ENCODE results near the gene MPIG6B.
A peak's percentile ranks its signal among the peaks of the same experiment; 100 is the strongest.

Gene MPIG6B

DNA sequence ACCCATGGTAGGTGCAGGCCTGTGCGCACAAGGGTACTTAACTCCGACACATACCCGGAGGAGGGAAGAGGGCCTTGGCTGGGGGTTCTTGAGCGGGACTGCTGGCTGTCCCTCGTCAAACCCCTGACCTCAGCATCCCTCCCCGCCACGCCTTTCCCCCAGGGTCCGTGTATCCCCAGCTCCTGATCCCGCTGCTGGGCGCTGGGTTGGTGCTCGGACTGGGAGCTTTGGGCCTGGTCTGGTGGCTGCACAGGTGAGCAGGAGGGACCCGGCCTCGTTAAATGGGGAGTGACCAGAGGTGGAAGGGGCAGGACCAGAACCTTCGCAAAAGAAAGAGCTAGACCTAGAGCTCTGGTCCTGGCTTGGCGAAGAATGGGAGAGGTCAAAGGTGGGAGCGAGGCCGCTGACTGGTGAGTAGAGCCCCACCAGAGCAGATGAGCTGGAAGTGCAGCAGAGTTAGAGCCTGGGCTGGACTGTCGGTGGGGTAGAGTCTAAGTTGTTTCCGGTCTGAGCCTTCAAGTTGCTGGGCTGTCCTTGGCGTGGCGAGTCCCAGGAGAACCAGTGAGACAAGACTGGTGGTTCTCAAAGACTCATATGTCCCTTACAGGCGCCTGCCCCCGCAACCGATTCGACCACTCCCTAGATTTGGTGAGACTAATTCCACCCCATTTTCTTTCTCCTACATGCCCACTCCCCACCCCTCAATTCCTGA, 963 bp downstream of the MPIG6B start:
- DNase-seq, result no peak

DNA sequence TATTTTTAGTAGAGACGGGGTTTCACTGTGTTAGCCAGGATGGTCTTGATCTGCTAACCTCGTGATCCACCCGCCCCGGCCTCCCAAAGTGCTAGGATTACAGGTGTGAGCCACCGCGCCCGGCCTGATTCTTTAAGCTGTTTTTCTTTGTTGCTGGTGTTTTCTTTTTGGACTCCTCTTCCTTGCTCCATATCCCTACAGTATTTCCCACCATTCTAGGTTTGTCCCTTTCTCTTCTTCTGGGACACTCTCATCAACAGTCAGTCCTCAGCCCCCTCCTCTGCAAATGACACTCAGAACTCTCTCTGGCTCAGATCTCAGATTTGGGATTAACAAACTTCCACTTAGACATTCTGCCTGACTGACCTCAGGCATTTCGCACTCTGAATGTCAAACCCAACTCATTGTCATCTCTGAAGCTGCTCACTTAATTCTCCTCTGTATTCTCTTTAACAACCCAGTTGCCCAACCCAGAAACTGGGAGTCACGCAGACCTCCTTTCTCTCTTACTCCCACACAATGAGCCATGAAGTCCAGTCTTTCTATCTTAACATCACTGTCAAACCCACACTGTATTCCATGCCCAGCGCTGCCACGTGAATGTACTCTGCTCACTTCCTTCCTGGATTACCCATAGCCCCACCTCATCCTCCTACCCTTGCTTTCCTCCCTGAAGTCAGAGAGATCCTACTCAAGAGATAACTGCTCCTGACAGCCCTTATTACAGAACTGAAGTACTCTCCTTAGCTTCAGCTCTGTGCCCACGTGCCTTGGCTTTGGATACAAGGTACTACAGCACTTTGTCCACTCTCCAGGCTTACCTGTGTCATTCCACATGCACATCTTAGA, 2.6 kb downstream of the MPIG6B start:
- DNase-seq, result no peak

DNA sequence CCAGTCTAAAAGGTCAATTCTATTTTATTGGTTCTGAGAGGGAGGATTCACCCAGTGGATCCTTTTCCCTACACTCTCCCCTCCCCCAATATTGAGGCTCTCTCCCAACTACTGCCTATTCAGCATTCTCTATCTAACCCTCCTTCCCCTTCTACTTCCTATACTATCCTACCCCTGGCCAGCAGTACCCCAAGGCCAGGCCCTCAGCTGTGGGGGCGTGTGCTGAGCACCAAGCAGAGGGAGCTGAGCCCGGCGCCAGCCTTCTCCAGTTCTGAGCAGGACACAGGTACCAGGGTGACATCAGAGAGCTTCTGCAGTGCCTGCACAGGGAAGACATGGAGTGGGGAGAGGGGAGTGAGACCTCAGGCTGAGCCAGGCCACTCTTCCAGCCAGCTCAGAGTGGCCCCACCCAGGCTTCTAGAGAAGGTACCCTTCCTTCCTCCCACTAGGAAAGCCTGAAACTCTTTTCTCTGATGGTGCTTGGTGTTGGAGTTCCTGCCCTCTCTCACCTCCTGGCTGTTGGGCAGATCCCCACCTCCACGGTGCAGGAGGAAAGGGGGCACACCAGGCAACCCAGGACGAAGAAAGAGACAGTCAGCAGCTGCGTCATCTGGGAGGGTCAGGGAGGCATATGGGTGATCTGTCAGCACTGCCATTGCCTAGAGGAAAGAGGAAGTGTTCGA, 4.0 kb downstream of the MPIG6B start:
- DNase-seq, result no peak

DNA sequence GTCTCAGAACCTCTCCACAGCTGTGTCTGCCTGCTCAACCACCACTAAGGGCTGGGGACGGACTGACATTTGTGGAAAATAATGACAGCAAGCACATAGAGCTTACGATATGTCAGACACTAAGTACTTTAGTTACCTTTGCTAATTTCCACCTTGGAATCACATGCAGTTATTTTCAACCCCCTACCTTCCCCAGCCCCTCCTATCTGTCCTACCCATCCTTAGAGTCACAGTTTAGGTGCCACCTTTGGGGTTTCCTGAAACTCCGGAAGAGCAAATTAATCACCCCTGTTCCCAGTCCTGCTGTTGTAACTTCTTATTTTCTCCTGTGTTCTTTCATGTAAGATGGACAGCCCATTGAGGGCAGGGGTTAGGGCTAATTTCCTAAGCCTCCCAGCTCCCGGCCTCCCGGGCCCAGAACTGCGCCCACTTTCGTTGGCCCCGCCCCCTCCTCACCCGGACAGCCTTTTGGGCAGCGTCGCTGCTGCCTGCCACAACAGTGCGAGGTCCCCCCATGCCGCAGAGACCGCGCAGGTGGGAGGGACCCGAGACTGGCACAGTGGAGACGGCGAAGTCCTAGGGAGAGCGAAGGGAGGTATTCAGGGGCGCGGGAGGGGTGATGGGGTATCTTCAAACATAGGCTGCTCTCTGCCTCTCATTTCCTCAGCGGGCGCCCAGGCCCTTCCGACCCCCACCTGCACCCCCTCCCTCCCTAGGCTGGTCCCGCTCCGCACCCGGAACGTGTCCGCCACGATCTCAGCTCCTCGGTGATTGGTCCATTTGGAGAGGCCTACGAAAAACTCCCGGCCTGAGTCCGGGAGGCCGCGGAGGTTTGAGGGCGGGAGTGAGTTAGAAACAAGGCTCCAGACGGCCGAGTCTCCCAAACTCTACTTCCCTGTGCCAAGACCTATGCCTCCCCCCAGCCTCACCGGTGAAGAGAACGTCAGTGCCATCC, 4.8 kb downstream of the MPIG6B start:
- DNase-seq, result no peak

DNA sequence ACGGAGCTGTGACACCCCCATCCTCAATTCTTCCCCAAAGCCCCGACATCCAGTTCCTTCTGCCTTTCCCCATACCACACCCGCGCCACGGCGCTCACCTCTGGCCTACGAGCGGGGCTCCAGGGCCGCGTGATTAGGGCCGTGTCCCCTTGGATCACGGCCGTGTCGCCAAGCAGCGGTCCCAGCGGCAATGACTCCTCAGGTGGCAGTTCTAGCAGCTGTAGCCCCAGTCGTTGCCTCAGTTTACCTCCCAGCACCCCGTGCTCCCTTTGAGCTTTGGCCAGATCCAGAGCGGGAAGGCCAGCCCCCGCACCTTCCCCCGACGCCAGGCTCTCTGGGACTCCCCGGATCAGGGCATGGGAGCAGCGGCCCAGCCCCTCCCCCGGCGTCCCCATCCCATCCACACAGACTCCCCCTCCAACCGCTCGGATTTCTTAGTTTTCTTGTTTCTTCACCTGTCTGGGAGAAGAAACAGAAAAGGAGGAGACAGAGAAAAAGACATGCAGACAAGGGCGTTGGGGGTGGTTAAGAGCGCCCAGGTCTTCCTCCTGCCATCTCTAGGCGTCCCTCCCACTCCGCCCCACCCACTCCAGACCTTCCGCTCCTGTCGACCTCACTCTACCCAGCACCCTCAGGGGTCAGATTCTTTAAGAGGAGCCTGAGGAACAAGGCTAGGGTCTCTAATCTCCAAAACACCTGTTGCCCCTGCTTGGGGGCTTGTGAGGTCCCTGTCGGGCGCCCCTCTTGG, 5.8 kb downstream of the MPIG6B start, which contains the start of gene DDAH2:
TSS of gene DDAH2 (minus strand) at position 533 of the 748 bp plus-strand sequence. CDS start at position 395, 138 bp downstream.
- DNase-seq, result no peak

DNA sequence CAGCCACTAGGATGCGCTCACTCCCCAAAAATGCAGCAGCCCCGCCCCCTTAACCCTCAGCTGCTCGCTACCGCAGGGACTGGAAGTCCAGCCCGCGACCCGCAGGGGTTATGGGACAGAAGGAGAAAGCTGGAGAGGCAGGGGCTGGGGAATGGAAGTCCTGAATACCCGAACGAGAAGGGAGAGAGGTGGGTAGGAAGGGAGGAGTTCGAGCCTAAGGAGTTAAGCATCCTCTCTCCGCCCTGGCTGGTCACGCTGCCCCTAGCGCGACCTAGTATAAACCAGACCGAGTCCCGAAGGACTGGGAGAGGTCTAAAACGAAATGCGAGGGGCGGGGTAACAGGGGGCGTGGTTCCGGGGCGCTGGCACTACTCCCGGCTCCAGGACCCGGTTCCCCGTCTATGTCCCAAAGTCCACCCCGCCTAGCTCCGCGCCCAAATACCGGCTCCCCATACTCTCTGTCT, 6.4 kb downstream of the MPIG6B start:
- DNase-seq, result peak; percentile 79

DNA sequence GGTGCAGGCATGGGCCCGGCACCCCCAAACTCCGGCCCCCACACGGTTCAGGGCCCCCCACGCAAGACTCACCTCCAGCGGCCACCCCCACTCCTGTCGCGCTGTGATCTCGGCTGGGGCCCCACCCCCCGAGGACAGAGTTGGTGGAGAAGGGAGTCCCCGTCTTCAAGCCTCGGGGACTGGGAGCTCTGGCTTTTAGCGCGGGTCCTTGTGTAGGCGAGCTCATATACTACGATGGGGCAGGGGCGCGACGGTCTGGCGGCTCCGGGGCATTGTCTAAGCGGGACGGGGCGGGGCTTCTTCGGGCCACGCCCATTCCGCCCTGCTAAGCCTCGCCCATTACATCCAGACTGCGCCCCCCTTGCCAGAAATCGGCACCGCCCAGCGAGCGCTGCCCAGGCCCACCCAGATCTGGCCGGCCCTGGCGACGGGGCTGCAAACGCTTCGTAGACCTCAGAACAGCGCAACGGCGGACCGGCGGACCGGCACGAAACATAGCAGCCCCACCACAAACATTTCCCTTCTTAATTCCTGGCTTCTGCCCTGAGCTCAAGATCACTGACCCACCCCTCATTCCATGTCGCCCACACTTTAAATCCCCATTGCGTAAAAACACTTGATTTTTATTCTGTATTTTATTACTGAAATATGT, 6.9 kb downstream of the MPIG6B start:
- DNase-seq, result peak; percentile 90

DNA sequence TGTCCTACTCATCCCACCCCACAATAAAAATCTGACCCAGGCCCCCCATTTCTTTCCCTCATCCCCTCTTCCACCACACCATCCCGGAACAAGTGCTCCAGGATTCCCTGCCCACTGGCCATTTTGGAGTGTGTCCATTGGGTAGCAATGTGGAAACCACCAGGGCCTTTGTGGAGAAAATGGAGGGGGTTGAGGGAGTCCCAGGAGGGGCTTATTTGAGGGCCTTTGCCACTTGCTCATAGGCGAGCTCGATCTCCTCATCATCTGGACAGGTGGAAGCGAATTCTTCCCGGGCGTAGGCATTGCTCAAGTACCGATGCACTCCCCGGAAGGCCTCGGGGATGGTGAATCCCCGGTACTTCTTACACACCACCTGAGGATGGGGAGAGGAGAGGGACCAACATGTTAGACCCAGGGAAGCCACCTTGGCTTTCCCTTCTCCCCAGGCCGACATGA, 7.5 kb downstream of the MPIG6B start:
- no peak for DNase-seq

DNA sequence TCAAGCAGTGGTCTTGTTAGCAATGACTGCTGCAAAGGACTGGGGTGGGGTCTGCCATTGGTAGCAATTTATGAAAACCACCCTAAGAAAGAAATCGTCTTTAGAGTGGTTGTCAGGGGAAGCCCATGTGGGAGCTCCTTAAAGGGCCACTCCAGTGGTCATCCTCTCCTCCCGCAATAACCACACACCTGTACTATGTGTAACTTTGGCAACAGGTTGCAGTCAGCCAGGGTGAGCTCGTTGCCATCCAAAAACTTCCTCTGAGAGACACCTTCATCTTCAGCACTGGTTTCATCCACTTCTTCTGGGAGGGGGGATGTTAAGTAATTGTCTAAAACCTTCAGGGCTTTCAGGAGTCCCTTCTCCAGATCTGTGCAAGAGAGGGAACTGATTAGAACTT, 8.9 kb downstream of the MPIG6B start:
- no peak for DNase-seq

DNA sequence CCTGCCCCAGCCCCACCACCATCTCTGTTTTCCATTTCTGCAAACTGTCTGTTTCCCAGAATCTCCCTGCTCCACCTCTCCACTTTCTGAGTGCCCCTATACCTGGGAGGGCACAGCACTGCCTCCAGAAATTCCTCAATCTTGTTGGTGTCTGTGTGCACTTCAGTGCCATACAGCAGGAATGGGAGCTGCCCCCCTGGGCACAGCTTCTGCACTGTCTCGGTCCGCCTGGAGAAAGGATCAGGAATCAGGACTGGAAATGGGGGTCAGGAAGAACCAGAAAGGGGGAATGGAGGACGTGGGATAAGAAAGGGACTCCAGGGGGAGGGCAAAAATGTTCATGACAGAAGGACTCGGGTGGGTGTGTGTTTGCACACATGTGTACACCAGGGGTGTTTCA, 10.6 kb downstream of the MPIG6B start:
- no peak for DNase-seq

DNA sequence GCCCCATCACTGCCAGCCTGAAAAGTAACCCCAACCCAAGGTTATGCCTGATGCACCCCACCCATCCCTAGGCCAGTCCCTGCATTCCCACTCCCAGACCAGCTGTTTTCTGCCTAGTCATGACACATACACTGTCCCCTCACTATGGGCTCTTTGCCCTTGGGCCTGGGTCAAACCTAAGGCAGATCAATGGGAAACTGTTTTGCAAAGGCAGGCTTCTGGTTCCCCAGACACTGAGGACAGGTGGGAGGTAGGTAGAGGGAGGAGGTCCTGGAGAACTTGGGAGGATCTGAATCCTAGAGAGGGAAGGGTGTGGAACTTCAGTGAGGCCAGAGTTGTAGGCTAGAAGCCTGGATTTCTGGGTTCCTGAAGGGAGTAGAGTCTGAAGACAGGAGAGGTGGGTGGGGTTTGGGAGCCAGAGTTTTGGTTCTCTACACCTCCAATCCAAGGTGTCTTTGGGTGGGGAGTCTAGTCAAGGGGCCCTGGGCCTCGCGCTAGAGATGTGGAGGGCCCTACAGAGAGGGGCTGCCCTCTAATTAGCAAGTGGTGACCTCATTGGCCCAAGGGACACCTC, 11.2 kb downstream of the MPIG6B start:
- DNase-seq, result no peak

DNA sequence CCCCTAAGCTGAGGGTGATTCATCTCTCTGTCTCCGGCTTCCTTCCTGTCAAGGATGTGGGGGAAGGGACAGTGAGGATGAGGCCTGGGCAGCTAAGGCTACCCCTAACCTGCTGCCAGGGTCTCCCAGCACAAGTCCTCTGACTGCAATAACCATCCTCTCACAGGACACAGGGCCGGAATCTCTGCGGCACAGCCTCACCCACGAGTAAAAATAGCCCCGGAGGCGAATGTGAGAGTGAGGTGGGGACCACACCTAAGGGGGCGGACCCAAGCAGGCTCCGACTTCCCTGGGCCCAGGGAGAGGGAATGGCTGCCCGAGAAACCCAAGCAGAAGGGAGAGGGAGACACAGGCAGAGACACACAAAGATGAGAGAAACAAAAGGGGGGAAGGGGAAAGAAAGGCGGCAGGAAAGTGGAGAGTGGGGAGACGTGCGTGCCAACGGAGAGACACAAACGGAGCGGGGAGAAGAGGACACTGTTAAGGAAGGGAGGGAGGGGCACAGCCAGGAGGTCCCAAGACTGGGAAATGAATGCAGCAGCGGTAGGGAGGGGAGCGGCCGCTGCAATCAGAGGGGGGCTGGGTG, 11.7 kb downstream of the MPIG6B start:
- DNase-seq, result peak; percentile 82

DNA sequence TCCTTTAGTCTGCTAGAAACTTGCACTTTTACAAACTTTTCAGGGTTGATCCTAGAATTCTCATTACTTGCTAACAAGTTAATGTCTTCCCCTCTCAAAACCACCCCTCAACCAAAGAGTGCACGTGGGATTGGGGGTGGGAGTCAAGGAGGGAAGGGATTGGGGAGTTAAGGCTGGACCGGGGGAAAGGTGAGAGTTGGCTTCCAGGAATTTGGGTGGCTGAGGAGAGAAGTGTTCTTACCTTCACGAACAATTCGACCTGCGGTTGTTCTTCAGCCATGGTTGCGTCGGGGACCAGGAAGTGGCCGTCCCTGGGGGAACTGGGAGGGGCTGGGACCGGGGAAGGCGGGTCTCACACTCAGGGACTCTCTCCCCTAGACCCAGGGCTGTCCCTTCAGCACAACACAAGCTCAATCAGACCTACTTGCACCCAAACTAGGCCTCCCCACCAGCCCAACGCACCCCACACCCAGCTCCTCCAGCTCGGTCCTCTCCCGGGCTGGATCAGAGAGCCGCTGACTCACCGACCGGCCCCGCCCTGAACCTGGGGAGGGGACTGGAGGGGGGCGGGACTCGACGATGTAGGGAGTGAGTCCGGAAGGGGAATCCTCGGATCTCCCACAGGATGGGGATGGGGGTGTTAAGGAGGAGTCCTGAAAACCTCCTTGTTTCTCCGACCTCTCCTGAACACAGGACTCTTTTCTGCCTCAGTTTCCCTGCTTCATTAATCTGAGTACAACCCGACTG, 13.0 kb downstream of the MPIG6B start, which contains the start of gene CLIC1:
TSS of gene CLIC1 (minus strand) at position 510 of the 747 bp plus-strand sequence. CDS start at position 280, 230 bp downstream.
- peak; percentile 87 for DNase-seq

DNA sequence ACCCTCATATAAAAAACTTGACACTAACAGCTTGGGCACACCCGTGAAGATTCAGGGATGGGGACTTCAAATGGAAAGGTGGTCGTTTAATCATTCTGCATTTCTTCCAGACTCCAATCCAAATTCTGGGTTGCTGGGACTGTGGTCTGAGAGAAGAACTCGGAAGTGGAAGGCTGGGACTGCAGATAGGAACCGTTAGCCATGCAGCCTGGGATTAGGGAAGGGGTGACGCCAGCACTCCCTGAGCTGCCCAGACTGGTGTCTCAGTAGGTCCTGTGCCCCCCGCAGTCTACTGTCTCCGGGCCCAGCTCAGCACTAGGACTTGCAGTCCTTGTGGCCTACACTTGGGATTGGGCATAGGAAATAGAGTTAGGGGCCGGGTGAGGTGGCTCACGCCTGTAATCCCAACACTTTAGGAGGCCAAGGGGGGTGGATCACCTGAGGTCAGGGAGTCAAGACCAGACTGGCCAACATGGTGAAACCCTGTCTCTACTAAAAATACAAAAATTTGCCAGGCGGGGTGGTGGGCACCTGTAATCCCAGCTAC, 13.7 kb downstream of the MPIG6B start:
- no peak for DNase-seq

DNA sequence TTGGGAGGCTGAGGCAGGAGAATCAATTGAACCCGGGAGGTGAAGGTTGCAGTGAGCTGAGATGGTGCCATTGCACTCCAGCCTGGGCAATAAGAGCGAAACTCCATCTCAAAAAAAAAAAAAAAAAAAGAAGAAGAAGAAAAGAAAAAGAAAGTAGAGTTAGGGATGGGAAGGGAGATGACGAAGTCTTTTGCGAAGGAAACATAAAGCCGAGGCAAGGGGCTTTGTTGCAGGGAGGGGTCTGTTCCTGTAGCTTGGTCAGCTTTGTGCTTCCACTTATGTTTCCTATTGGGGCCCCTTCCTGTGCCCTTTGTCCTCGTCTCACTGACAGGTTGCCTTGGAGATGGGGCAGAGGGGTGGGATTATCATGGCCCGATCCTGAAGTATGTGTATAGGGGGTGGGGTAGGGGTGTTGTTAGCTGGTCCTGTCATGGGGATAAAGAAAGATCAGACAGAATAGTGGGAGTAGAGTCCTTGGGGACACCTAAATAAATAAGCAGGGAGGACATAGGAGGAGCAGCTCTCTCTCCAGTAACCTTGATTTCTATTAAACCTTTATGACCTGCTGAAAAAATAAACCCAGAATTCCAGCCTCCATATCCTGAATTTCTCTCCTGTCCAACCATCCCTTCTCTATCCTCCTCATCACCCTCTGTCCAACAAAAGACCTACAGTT, 14.3 kb downstream of the MPIG6B start:
- peak; percentile 34 for DNase-seq

DNA sequence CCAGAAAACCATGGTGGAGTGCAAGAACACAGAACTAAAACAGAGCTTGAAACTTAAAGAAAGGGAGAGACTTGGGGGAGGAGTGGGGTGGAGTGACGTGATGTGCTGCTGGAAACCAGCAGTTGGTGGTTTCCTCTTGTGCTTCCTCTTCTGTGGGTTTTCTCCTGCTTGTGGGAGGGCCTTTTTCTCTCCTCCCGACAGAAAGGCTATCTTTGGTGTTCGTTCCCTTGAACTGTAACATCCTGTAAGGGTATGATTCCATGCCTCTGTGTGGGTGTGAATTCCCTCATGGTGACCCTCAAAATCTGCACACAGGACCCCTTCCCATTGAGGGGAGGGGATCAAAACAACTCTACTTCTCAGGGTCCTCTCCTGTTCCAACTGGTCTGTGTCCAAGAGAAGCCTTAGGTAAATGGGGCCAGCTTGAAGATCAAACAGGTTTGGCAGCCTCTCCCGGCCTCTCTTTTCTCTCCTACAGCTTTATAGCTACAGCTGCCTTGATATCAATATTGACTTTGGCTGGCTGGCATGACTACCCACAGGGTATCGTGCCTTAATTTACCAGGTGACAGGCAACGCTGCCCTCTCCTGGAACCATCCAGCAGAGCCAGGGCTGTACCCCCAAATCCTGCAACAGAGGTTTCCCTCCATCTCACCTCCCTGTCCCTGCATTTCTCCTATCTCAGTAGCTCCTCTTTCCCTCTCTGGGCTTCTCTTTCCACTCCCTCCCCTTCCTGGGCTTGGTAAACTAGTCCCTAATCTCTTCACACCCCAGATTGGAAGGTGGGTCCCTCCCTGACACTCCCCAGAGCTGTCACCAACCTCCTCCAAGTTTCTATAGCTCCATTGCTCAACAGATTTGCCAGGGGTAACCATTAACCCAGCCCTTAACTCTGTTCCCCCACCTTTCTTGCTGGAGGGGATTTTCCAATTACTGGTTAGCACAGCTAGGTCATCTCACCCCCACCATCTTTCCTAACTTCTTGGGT, 15.1 kb downstream of the MPIG6B start:
- DNase-seq, result peak; percentile 85
